AG20443 (cell line): ENCODE results near the gene OR4C46.
"Not testable (repeated sequence)": the region's sequence is repeated elsewhere in the genome, so short reads cannot be mapped to it uniquely, and the experiment has no call there.

ENCODE experiments used
- DNase-seq: peaks from one replicate; pipeline ENCODE4 v3.0.0; 2012; ENCODE audit warnings: low spot score, mixed read lengths

OR4C46 gene

GRCh38 chr11:54603898-54604297 is at the start of gene OR4C46:
Gene OR4C46, minus strand, starts transcription at chr11:54603998. Its CDS starts 0 bp downstream, at chr11:54603998.
- DNase-seq: no peak

GRCh38 chr11:54645606-54646005 is 41.8 kb upstream of the OR4C46 start:
- DNase-seq: not testable (repeated sequence)

- not testable (repeated sequence) for DNase-seq
Measured at GRCh38 chr11:54561439-54561838, 42.4 kb downstream of the OR4C46 start.

- no peak for DNase-seq
Measured at GRCh38 chr11:54558919-54559318, 44.9 kb downstream of the OR4C46 start.

GRCh38 chr11:54558407-54558806 is 45.4 kb downstream of the OR4C46 start:
- no peak for DNase-seq
